ENCODE measurements around the gene C11orf68.

The C11orf68 gene

GRCh38 chr11:65888163-65888814, 30.6 kb downstream of the C11orf68 start, which contains the start of gene FIBP:
FIBP (minus strand) TSS chr11:65888471; CDS start chr11:65888418, 53 bp downstream.
- peak; percentile 83 for DNase-seq

- DNase-seq = no peak
Observed at GRCh38 chr11:65887723-65888162, 31.1 kb downstream of the C11orf68 start.

- DNase-seq = no peak
Observed at GRCh38 chr11:65886826-65887722, 31.8 kb downstream of the C11orf68 start.

- no peak for DNase-seq
Observed at GRCh38 chr11:65885808-65886536, 32.9 kb downstream of the C11orf68 start.

GRCh38 chr11:65885231-65885630, 33.6 kb downstream of the C11orf68 start:
- DNase-seq = no peak

- peak; percentile 64 for DNase-seq
Observed at GRCh38 chr11:65884716-65885092, 34.2 kb downstream of the C11orf68 start.

- no peak for DNase-seq
Observed at GRCh38 chr11:65883786-65884715, 34.8 kb downstream of the C11orf68 start.

- no peak for DNase-seq
Observed at GRCh38 chr11:65883058-65883761, 35.7 kb downstream of the C11orf68 start.

- no peak for DNase-seq
Observed at GRCh38 chr11:65882120-65883057, 36.5 kb downstream of the C11orf68 start.

- DNase-seq = no peak
Observed at GRCh38 chr11:65880844-65881421, 37.9 kb downstream of the C11orf68 start.

- DNase-seq = no peak
Observed at GRCh38 chr11:65880027-65880426, 38.8 kb downstream of the C11orf68 start.

GRCh38 chr11:65879617-65880016, 39.2 kb downstream of the C11orf68 start, which contains the start of gene CTSW:
CTSW (plus strand) TSS chr11:65879837; CDS start chr11:65879855, 18 bp downstream.
- no peak for DNase-seq

GRCh38 chr11:65873318-65874156, 45.3 kb downstream of the C11orf68 start:
- peak; percentile 73 for DNase-seq

GRCh38 chr11:65872586-65873317, 46.1 kb downstream of the C11orf68 start, which contains the start of gene EFEMP2:
EFEMP2 (minus strand) TSS chr11:65872800; CDS start chr11:65872354, 446 bp downstream.
- no peak for DNase-seq

- no peak for DNase-seq
Observed at GRCh38 chr11:65871811-65872548, 46.9 kb downstream of the C11orf68 start.

- DNase-seq = no peak
Observed at GRCh38 chr11:65870706-65871681, 47.9 kb downstream of the C11orf68 start.

Data from NCI-H1694 (cell line).